HepG2 (cell line): ENCODE results near the gene GNAS. TPM values are rescaled to one million over a fixed set of nuclear protein-coding genes. Genes with fewer than 3 reads are reported as not detected.
A peak's percentile ranks its signal among the peaks of the same experiment; 100 is the strongest.

ENCODE experiments used
- ATAC-seq: fragments of 200-7000 bp; cut with Tn5 transposase; 3 replicates; pipeline ENCODE4 v1.9.1; 2020; ENCODE audit warnings: mild to moderate bottlenecking, moderate library complexity
- BruUV-seq: library from RNA; stranded (reverse); fragments of 400-500 nt; replicated peaks from 2 replicates; lab custom pipeline; 2021; lab: Mats Ljungman, UMichigan
- CTCF ChIA-PET: fragments of 300-600 bp; formaldehyde crosslinking; extraction: SDS; loops from one replicate; lab custom pipeline; 2021; ENCODE audit warnings: low total read pairs, inconsistent platforms, low intra/inter-chr PET ratio; lab: Yijun Ruan, JAX
- POLR2A ChIA-PET: fragments of 350-600 bp; sonication (Branson Sonifier 250); formaldehyde crosslinking; loops from one replicate; lab custom pipeline; 2020; ENCODE audit warnings: antibody characterized with exemption, inconsistent platforms; lab: Yijun Ruan, JAX
- DNase-seq: peaks from one replicate; pipeline ENCODE4 v3.0.0-alpha.2; 2015; ENCODE audit warnings: low spot score
- FAIRE-seq: peaks from 3 replicates; lab custom pipeline; 2011; peaks lifted over from hg19 to GRCh38; lab: Jason Lieb, UNC
- H2AFZ ChIP-seq: one replicate; pipeline ENCODE4 v1.6.1; 2011; ENCODE audit warnings: low read length, inconsistent platforms
- H3K27ac ChIP-seq: fragments of 300-600 bp; 3 replicates; pipeline ENCODE4 v1.8.0; 2011; ENCODE audit warnings: mixed run types, mild to moderate bottlenecking, mixed read lengths, low read length, inconsistent platforms; ENCODE audit not compliant: insufficient read depth; ENCODE audit errors: extremely low read length
- H3K27me3 ChIP-seq, 2 experiments: fragments of 200-600 bp in 1 of 2; 2 replicates in 1 of 2; 3 replicates in 1 of 2; pipeline versions ENCODE4 v1.6.0 to v1.8.0; 2011; ENCODE audit warnings: low read length in 2 of 2, mild to moderate bottlenecking in 2 of 2, moderate library complexity in 2 of 2, inconsistent platforms in 1 of 2; ENCODE audit not compliant: insufficient read depth in 2 of 2, control insufficient read depth in 1 of 2
- H3K36me3 ChIP-seq, 2 experiments: fragments of 200-600 bp in 1 of 2; replicated peaks in 1 of 2; 2 replicates in 1 of 2; 3 replicates in 1 of 2; pipeline versions ENCODE4 v1.5.1 to v1.8.0; 2011; ENCODE audit warnings: low read length in 2 of 2, inconsistent platforms in 1 of 2; ENCODE audit not compliant: insufficient read depth in 2 of 2, control insufficient read depth in 1 of 2
- H3K4me1 ChIP-seq: 2 replicates; pipeline ENCODE4 v1.5.1; 2012; ENCODE audit warnings: low read length, inconsistent platforms; ENCODE audit not compliant: insufficient read depth
- H3K4me2 ChIP-seq: 2 replicates; pipeline ENCODE4 v1.6.0; 2011; ENCODE audit warnings: low read depth, low read length, inconsistent platforms
- H3K4me3 ChIP-seq, 3 experiments: fragments of 200-600 bp in 1 of 3; sonication (generic), shearing (Covaris generic) in 1 of 3; replicated peaks in 1 of 3; 2 replicates each; pipeline ENCODE4 v1.5.1; 2011 to 2016; ENCODE audit warnings: low read length in 3 of 3, inconsistent platforms in 2 of 3, low read depth in 2 of 3, mild to moderate bottlenecking in 2 of 3, control low read depth in 1 of 3, mixed read lengths in 1 of 3; ENCODE audit not compliant: insufficient read depth in 1 of 3
- H3K79me2 ChIP-seq: one replicate; pipeline ENCODE4 v1.6.1; 2011; ENCODE audit warnings: low read length, inconsistent platforms; ENCODE audit not compliant: insufficient read depth
- H3K9ac ChIP-seq: 2 replicates; pipeline ENCODE4 v1.6.0; 2011; ENCODE audit warnings: mild to moderate bottlenecking, low read depth, low read length, inconsistent platforms; ENCODE audit not compliant: insufficient read depth
- H3K9me3 ChIP-seq: 2 replicates; pipeline ENCODE4 v1.5.1; 2012; ENCODE audit warnings: mild to moderate bottlenecking, low read length
- H4K20me1 ChIP-seq: 2 replicates; pipeline ENCODE4 v1.6.0; 2011; ENCODE audit warnings: inconsistent platforms, mild to moderate bottlenecking, low read length, moderate library complexity; ENCODE audit not compliant: insufficient read depth
- MBNL3 ChIP-seq: fragments of 250-450 bp; sonication (Bioruptor Pico); conservative IDR thresholded peaks from 2 replicates; pipeline ENCODE4 v1.8.0; 2022; ENCODE audit warnings: mild to moderate bottlenecking, inconsistent platforms
- MNT ChIP-seq: fragments of 450-650 bp; IDR thresholded peaks from 2 replicates; pipeline ENCODE4 v1.6.1; 2016
- ZNF75D ChIP-seq: sonication (generic); formaldehyde crosslinking; IDR thresholded peaks from 2 replicates; pipeline ENCODE4 v1.8.1; 2023; ENCODE audit warnings: missing genetic modification reagents, mild to moderate bottlenecking, borderline replicate concordance
- WGBS: methylation state at CpG from one replicate; pipeline ENCODE4 v1.1.6; 2017; ENCODE audit warnings: low lambda C conversion rate; 5-methylcytosine and 5-hydroxymethylcytosine counted together
- in situ Hi-C: cut with HindIII; loops from 2 replicates; pipeline ENCODE4 v1.10.0; 2017; ENCODE audit warnings: low pct_unique_long_range_greater_than_20kb; ENCODE audit not compliant: extremely low pct_ligation_motif_present
- intact Hi-C: fragments of 100-400 bp; cut with micrococcal nuclease; formaldehyde crosslinking; loops from one replicate; pipeline ENCODE4 v1.10.0; 2022; ENCODE audit not compliant: unreplicated experiment
- polyA plus RNA-seq, 8 experiments: library from polyadenylated mRNA; depleted of rRNA in 3 of 8; stranded (reverse) in 7 of 8; unstranded in 1 of 8; fragments of >200 nt; fragmentation: Illumina TruSeq in 4 of 8; extraction: Trizol in 4 of 8; gene quantifications; 2 replicates each; pipeline versions ENCODE4 v1.2.1 to v1.2.3, GENCODE V29; 2011 to 2016; ENCODE audit warnings: low read depth in 4 of 8, missing spikeins in 1 of 8, mixed read lengths in 1 of 8; ENCODE audit not compliant: insufficient read depth in 1 of 8
- total RNA-seq, 5 experiments: library from RNA; depleted of rRNA; stranded (reverse); fragments of >200 nt; fragmentation: Illumina TruSeq; extraction: Trizol; gene quantifications; 2 replicates each; pipeline ENCODE4 v1.2.3, GENCODE V29; 2016; ENCODE audit warnings: low read depth in 1 of 5

The GNAS gene
- total and polyA plus RNA-seq, 2 of the 13 experiments (the other 11 are each of a cell fraction or from before 2014, with no cell fraction given), result 407 to 1,008 TPM

GRCh38 chr20:58807801-58808200, 44.7 kb upstream of the GNAS start (continued):
- no peak for TF ChIP-seq ZNF75D (CRISPR knock-in tag)
- TF ChIP-seq, all 625 proteins: peak for 0

- no peaks in the 10 kb centered on the region for H4K20me1 ChIP-seq
- ChIA-PET CTCF (no interaction called here), POLR2A (no interaction called here)
- H3K36me3 ChIP-seq, result no peaks in the 10 kb centered on the region
- no peak overlapping the region for H2AFZ ChIP-seq
- H3K4me2 ChIP-seq, result no peak overlapping the region
- no peaks in the 10 kb centered on the region for H3K79me2 ChIP-seq
- 26% methylated on average over 17 of the region's 17 CpGs for WGBS
- TF ChIP-seq MNT (peak; percentile 58), MBNL3 (no peak)
- H3K4me3 ChIP-seq, result no peak overlapping the region
- no peak overlapping the region for H3K27ac ChIP-seq
- DNase-seq, result no peak
- H3K9me3 ChIP-seq, result no peaks in the 10 kb centered on the region
- intact Hi-C loops (no loop called here), in situ Hi-C loops (no loop called here)
- FAIRE-seq, result no peak
- no peak for ATAC-seq
- H3K9ac ChIP-seq, result no peak overlapping the region
- no TSS peak for BruUV-seq
- peaks cover 20 to 99% of the 10 kb centered on the region in 2 experiments for H3K27me3 ChIP-seq
- no peaks in the 10 kb centered on the region for H3K4me1 ChIP-seq
Measured at GRCh38 chr20:58808271-58809046, 44.1 kb upstream of the GNAS start.
